ENCODE measurements around the gene SPANXN4.

SPANXN4 gene

GRCh38 chrX:143082537-143082936 lies 56.8 kb downstream of the SPANXN4 start:
- no peak overlapping the region for H3K4me3 ChIP-seq (ENCODE audit: low read depth, low read length)
- TF ChIP-seq CTCF (IDR thresholded peaks at IDR 0.05; ENCODE audit: low read depth, low read length), result no peak
